Measurements from ENCODE around the gene SERPINI2.
A peak's percentile ranks its signal among the peaks of the same experiment; 100 is the strongest.

The SERPINI2 gene

DNA sequence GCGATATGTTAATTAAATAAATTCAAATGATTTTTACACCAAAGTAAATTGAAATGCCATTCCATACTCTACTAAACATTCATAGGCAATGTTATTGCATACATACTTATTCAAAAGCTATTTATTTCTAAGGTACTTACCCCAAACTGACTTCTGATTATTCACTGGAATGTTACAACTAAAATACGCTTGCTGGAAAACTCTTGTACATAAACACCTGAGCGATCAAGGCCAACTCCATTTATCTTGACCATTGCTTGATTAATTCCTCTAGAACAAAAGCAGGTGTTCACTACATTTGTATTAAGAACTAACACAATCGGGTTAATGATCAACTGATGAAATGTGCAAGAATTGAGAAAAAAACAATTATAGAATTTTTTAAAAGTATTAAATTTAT lies at the start of gene SERPINI2:
SERPINI2 (minus strand) TSS at position 180 of the 400 bp plus-strand sequence. CDS start 2,208 bp downstream, outside the sequence.
- H3K4me3 ChIP-seq (ENCODE audit: low read length), result no peak within 1 kb of the TSS
- no peak for DNase-seq (ENCODE audit: low read depth, low spot score)
- WGBS (ENCODE audit: insufficient coverage, insufficient read length), result no CpG with 5 or more reads among the region's 4 CpGs
- no peaks in the 10 kb centered on the region for H3K36me3 ChIP-seq (ENCODE audit: control insufficient read depth, insufficient read depth, low read length)
- H3K27ac ChIP-seq (ENCODE audit: low read length), result no peak within 1 kb of the TSS
- no peaks in the 10 kb centered on the region for H3K27me3 ChIP-seq (ENCODE audit: control insufficient read depth, insufficient read depth, low read length)
- no peaks in the 10 kb centered on the region for H3K4me1 ChIP-seq (ENCODE audit: control insufficient read depth, insufficient read depth, low read length)
- H3K9me3 ChIP-seq (ENCODE audit: control insufficient read depth, insufficient read depth, low read length), result no peaks in the 10 kb centered on the region

GRCh38 chr3:167521006-167521355 lies 47.1 kb upstream of the SERPINI2 start:
- Histone ChIP-seq H3K27me3 (ENCODE audit: control insufficient read depth, insufficient read depth, low read length) (no peaks in the 10 kb centered on the region), H3K9me3 (ENCODE audit: control insufficient read depth, insufficient read depth, low read length) (no peaks in the 10 kb centered on the region), H3K36me3 (ENCODE audit: control insufficient read depth, insufficient read depth, low read length) (no peaks in the 10 kb centered on the region), H3K4me1 (ENCODE audit: control insufficient read depth, insufficient read depth, low read length) (no peaks in the 10 kb centered on the region), H3K27ac (ENCODE audit: low read length) (no peak overlapping the region), H3K4me3 (ENCODE audit: low read length) (no peak overlapping the region)
- no peak for DNase-seq (ENCODE audit: low read depth, low spot score)

DNA sequence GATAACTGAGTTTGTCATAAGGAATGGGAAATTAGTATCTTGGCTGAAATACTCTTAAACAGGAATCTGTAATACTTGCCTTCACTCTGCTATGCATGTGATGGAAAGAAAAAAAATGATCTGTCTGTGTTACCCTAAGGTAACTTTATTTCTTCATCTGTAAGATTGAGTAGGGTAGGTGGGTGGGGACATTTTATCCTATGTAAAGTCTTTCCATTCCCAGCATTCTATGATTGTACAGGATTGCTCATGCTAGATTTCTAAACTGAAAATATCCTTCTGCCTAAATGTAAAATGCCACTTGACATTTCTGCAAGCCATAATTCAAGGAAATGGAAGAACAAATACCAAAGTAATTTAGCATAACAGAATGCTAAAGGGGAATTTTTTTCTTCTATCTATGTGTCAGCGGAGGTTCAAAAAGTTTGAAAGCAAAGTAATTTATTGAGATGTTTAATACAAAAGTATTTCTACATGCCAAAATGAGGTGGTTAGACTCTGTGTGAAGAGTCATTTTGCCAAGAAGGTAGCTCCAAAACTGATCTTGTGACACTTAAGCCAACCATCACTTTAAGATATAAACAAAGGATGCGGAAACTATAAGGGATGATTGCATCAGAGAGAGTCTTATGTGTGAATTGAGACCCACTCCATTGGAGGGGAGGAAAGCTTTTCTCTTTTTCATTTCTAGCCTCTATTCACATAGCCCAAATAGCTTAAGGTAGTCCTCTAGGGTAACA lies 46.6 kb upstream of the SERPINI2 start:
- no peak for DNase-seq (ENCODE audit: low read depth, low spot score)
- H3K36me3 ChIP-seq (ENCODE audit: control insufficient read depth, insufficient read depth, low read length), result no peaks in the 10 kb centered on the region
- WGBS (ENCODE audit: insufficient coverage, insufficient read length), result no CpG with 5 or more reads among the region's 2 CpGs

DNA sequence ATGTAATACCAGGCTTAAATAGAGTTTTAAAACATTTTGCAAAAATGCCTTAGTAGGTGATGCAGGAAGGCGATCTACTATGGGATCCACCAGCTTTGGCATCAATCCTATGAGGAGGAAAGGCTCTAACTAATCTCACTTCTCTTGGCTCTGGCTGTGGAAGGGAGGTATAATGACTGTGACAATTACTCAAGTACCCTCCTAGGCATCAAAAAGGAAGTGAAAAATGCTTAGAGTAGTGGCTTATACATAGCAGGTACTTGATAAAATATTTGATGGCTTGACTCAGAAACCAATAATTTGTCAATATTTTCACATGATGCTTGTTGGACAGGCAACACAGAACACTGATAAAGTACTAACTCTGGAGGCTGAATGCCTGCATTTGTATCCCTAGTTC lies 34.1 kb upstream of the SERPINI2 start:
- no peak overlapping the region for H3K4me3 ChIP-seq (ENCODE audit: low read length)
- H3K27ac ChIP-seq (ENCODE audit: low read length), result no peak overlapping the region
- no peaks in the 10 kb centered on the region for H3K4me1 ChIP-seq (ENCODE audit: control insufficient read depth, insufficient read depth, low read length)
- no peaks in the 10 kb centered on the region for H3K9me3 ChIP-seq (ENCODE audit: control insufficient read depth, insufficient read depth, low read length)
- H3K27me3 ChIP-seq (ENCODE audit: control insufficient read depth, insufficient read depth, low read length), result no peaks in the 10 kb centered on the region
- no peaks in the 10 kb centered on the region for H3K36me3 ChIP-seq (ENCODE audit: control insufficient read depth, insufficient read depth, low read length)
- WGBS (ENCODE audit: insufficient coverage, insufficient read length), result no CpG with 5 or more reads among the region's 1 CpG
- no peak for DNase-seq (ENCODE audit: low read depth, low spot score)

More for the DNA sequence above, 46.6 kb upstream of the SERPINI2 start:
- Histone ChIP-seq H3K4me1 (ENCODE audit: control insufficient read depth, insufficient read depth, low read length) (no peaks in the 10 kb centered on the region), H3K27ac (ENCODE audit: low read length) (no peak overlapping the region), H3K4me3 (ENCODE audit: low read length) (no peak overlapping the region), H3K27me3 (ENCODE audit: control insufficient read depth, insufficient read depth, low read length) (no peaks in the 10 kb centered on the region), H3K9me3 (ENCODE audit: control insufficient read depth, insufficient read depth, low read length) (no peaks in the 10 kb centered on the region)

DNA sequence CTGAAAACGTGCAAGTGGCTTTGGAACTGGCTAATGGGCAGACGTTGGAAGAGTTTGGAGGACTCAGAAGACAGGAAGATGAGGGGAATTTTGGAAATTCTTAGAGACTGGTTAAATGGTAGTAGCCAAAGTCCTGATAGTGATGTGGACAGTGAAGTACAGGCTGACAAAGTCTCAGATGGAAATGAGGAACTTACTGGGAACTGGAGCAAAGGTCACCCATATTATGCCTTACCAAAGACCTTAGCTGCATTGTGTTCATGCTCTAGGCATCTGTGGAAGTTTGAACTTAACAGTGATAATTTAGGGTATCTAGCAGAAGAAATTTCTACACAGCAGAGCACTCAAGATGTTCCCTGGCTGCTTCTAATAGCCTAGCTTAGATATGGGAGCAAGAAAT lies 28.6 kb upstream of the SERPINI2 start:
- DNase-seq (ENCODE audit: low read depth, low spot score), result no peak
- Histone ChIP-seq H3K9me3 (ENCODE audit: control insufficient read depth, insufficient read depth, low read length) (no peaks in the 10 kb centered on the region), H3K27ac (ENCODE audit: low read length) (no peak overlapping the region), H3K27me3 (ENCODE audit: control insufficient read depth, insufficient read depth, low read length) (no peaks in the 10 kb centered on the region), H3K4me1 (ENCODE audit: control insufficient read depth, insufficient read depth, low read length) (no peaks in the 10 kb centered on the region), H3K4me3 (ENCODE audit: low read length) (no peak overlapping the region), H3K36me3 (ENCODE audit: control insufficient read depth, insufficient read depth, low read length) (no peaks in the 10 kb centered on the region)
- no CpG with 5 or more reads among the region's 2 CpGs for WGBS (ENCODE audit: insufficient coverage, insufficient read length)

GRCh38 chr3:167501941-167502340 lies 28.1 kb upstream of the SERPINI2 start:
- no CpG with 5 or more reads among the region's 3 CpGs for WGBS (ENCODE audit: insufficient coverage, insufficient read length)
- H3K36me3 ChIP-seq (ENCODE audit: control insufficient read depth, insufficient read depth, low read length), result no peaks in the 10 kb centered on the region
- H3K4me1 ChIP-seq (ENCODE audit: control insufficient read depth, insufficient read depth, low read length), result no peaks in the 10 kb centered on the region
- H3K27me3 ChIP-seq (ENCODE audit: control insufficient read depth, insufficient read depth, low read length), result no peaks in the 10 kb centered on the region
- DNase-seq (ENCODE audit: low read depth, low spot score), result no peak
- no peak overlapping the region for H3K27ac ChIP-seq (ENCODE audit: low read length)
- no peak overlapping the region for H3K4me3 ChIP-seq (ENCODE audit: low read length)
- no peaks in the 10 kb centered on the region for H3K9me3 ChIP-seq (ENCODE audit: control insufficient read depth, insufficient read depth, low read length)

GRCh38 chr3:167497903-167498302 lies 24.1 kb upstream of the SERPINI2 start:
- H3K9me3 ChIP-seq (ENCODE audit: control insufficient read depth, insufficient read depth, low read length), result no peaks in the 10 kb centered on the region
- no CpG with 5 or more reads among the region's 7 CpGs for WGBS (ENCODE audit: insufficient coverage, insufficient read length)
- H3K27ac ChIP-seq (ENCODE audit: low read length), result no peak overlapping the region
- H3K27me3 ChIP-seq (ENCODE audit: control insufficient read depth, insufficient read depth, low read length), result no peaks in the 10 kb centered on the region
- H3K4me1 ChIP-seq (ENCODE audit: control insufficient read depth, insufficient read depth, low read length), result no peaks in the 10 kb centered on the region
- no peaks in the 10 kb centered on the region for H3K36me3 ChIP-seq (ENCODE audit: control insufficient read depth, insufficient read depth, low read length)
- no peak for DNase-seq (ENCODE audit: low read depth, low spot score)
- no peak overlapping the region for H3K4me3 ChIP-seq (ENCODE audit: low read length)

DNA sequence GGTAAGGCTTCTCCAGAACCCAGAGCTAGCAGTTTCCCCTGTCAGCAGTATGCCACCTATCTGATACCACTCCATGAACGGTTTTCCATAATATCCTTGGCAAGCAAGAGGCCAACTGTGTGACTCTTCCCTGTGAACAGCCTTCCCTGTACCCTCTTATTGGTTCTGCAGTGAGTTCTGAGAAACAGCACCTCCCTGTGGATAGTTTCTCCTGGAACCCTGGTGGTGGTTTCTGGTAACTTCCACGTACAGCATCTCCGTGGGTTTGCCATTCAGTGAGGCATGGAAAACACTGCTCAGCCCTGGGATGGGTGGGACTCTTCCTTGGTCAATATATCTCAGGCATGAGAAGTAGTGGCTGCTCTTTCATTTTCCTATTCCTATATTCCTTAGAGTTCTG lies 19.4 kb upstream of the SERPINI2 start:
- no peaks in the 10 kb centered on the region; the same call in 1 of the 2 replicates for H3K4me1 ChIP-seq (ENCODE audit: control insufficient read depth, insufficient read depth, low read length)
- no CpG with 5 or more reads among the region's 3 CpGs for WGBS (ENCODE audit: insufficient coverage, insufficient read length)
- no peak overlapping the region for H3K27ac ChIP-seq (ENCODE audit: low read length)
- no peaks in the 10 kb centered on the region for H3K9me3 ChIP-seq (ENCODE audit: control insufficient read depth, insufficient read depth, low read length)
- no peak overlapping the region for H3K4me3 ChIP-seq (ENCODE audit: low read length)
- DNase-seq (ENCODE audit: low read depth, low spot score), result peak; percentile 39
- H3K27me3 ChIP-seq (ENCODE audit: control insufficient read depth, insufficient read depth, low read length), result no peaks in the 10 kb centered on the region
- H3K36me3 ChIP-seq (ENCODE audit: control insufficient read depth, insufficient read depth, low read length), result no peaks in the 10 kb centered on the region

GRCh38 chr3:167491621-167492020 lies 17.8 kb upstream of the SERPINI2 start:
- no peak overlapping the region for H3K4me3 ChIP-seq (ENCODE audit: low read length)
- no peaks in the 10 kb centered on the region for H3K9me3 ChIP-seq (ENCODE audit: control insufficient read depth, insufficient read depth, low read length)
- no peaks in the 10 kb centered on the region; the same call in 1 of the 2 replicates for H3K4me1 ChIP-seq (ENCODE audit: control insufficient read depth, insufficient read depth, low read length)
- no peaks in the 10 kb centered on the region for H3K36me3 ChIP-seq (ENCODE audit: control insufficient read depth, insufficient read depth, low read length)
- no peak for DNase-seq (ENCODE audit: low read depth, low spot score)
- no peak overlapping the region for H3K27ac ChIP-seq (ENCODE audit: low read length)
- no peaks in the 10 kb centered on the region for H3K27me3 ChIP-seq (ENCODE audit: control insufficient read depth, insufficient read depth, low read length)

- no CpG with 5 or more reads among the region's 1 CpG for WGBS (ENCODE audit: insufficient coverage, insufficient read length)
These were observed 15.7 kb upstream of the SERPINI2 start for GRCh38 chr3:167489571-167489970.

GRCh38 chr3:167487556-167487955 lies 13.7 kb upstream of the SERPINI2 start:
- H3K4me1 ChIP-seq (ENCODE audit: control insufficient read depth, insufficient read depth, low read length), result no peaks in the 10 kb centered on the region; the same call in 1 of the 2 replicates
- DNase-seq (ENCODE audit: low read depth, low spot score), result no peak
- no peak overlapping the region for H3K27ac ChIP-seq (ENCODE audit: low read length)
- no peaks in the 10 kb centered on the region for H3K27me3 ChIP-seq (ENCODE audit: control insufficient read depth, insufficient read depth, low read length)
- no CpG with 5 or more reads among the region's 3 CpGs for WGBS (ENCODE audit: insufficient coverage, insufficient read length)
- no peak overlapping the region for H3K4me3 ChIP-seq (ENCODE audit: low read length)
- H3K9me3 ChIP-seq (ENCODE audit: control insufficient read depth, insufficient read depth, low read length), result no peaks in the 10 kb centered on the region
- H3K36me3 ChIP-seq (ENCODE audit: control insufficient read depth, insufficient read depth, low read length), result no peaks in the 10 kb centered on the region

More at GRCh38 chr3:167489571-167489970, 15.7 kb upstream of the SERPINI2 start:
- H3K9me3 ChIP-seq (ENCODE audit: control insufficient read depth, insufficient read depth, low read length), result no peaks in the 10 kb centered on the region
- H3K4me3 ChIP-seq (ENCODE audit: low read length), result no peak overlapping the region
- H3K36me3 ChIP-seq (ENCODE audit: control insufficient read depth, insufficient read depth, low read length), result no peaks in the 10 kb centered on the region
- DNase-seq (ENCODE audit: low read depth, low spot score), result no peak
- H3K4me1 ChIP-seq (ENCODE audit: control insufficient read depth, insufficient read depth, low read length), result no peaks in the 10 kb centered on the region; the same call in 1 of the 2 replicates
- no peak overlapping the region for H3K27ac ChIP-seq (ENCODE audit: low read length)
- H3K27me3 ChIP-seq (ENCODE audit: control insufficient read depth, insufficient read depth, low read length), result no peaks in the 10 kb centered on the region
